ENCODE measurements around the gene C11orf65. TPM values are rescaled to one million over a fixed set of nuclear protein-coding genes. Genes with fewer than 3 reads are reported as not detected.
"Not testable (repeated sequence)": the region's sequence is repeated elsewhere in the genome, so short reads cannot be mapped to it uniquely, and the experiment has no call there.

Gene C11orf65
- total RNA-seq, 2 experiments from 2014 or later = 0.98 to 2.0 TPM

DNA sequence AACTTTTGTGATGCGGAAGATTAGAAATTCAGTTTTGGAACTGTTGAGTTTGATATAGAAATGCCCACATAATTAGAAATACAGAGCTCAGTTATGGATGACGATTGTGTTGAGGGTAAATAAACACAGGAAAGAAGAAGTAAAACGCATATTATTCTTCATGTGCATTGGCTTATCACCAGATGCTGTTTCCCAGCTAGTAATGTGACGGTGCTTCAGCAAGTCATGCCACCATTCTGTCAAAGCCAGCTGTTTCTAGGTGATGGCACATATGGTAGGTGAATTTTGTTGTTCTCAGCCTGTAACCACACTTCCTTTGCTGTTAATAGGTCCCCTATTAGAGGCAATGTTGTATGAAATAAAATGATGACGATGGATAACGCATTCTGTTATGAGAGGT, 68.9 kb downstream of the C11orf65 start:
- Histone ChIP-seq H3K4me2 (ENCODE audit: low read length) (no peak overlapping the region), H3K9me2 (ENCODE audit: insufficient read depth, low read length) (no peaks in the 10 kb centered on the region), H2AFZ (ENCODE audit: low read length) (no peak overlapping the region), H3K79me2 (ENCODE audit: insufficient read depth, low read depth, low read length) (no peaks in the 10 kb centered on the region), H3K4me1 (ENCODE audit: insufficient read depth, low read length, poor library complexity, severe bottlenecking) (no peaks in the 10 kb centered on the region), H3K4me3 (ENCODE audit: low read depth, low read length, poor library complexity, severe bottlenecking) (no peak overlapping the region), H3K27ac (ENCODE audit: low read depth, low read length, poor library complexity, severe bottlenecking) (no peak overlapping the region), H3K9me3 (ENCODE audit: low read length) (no peaks in the 10 kb centered on the region), H3K36me3 (ENCODE audit: insufficient read depth, low read length) (no peaks in the 10 kb centered on the region), H4K20me1 (ENCODE audit: insufficient read depth, low read length) (no peaks in the 10 kb centered on the region)
- no peak for TF ChIP-seq EZH2phosphoT487 (IDR thresholded peaks at IDR 0.05; ENCODE audit: borderline replicate concordance, low read depth, low read length)
- TF ChIP-seq, protein P1, sequence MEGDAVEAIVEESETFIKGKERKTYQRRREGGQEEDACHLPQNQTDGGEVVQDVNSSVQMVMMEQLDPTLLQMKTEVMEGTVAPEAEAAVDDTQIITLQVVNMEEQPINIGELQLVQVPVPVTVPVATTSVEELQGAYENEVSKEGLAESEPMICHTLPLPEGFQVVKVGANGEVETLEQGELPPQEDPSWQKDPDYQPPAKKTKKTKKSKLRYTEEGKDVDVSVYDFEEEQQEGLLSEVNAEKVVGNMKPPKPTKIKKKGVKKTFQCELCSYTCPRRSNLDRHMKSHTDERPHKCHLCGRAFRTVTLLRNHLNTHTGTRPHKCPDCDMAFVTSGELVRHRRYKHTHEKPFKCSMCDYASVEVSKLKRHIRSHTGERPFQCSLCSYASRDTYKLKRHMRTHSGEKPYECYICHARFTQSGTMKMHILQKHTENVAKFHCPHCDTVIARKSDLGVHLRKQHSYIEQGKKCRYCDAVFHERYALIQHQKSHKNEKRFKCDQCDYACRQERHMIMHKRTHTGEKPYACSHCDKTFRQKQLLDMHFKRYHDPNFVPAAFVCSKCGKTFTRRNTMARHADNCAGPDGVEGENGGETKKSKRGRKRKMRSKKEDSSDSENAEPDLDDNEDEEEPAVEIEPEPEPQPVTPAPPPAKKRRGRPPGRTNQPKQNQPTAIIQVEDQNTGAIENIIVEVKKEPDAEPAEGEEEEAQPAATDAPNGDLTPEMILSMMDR (conservative IDR thresholded peaks at IDR 0.05; ENCODE audit: low read length) = no peak
- intact Hi-C loops (cut with micrococcal nuclease; ENCODE audit: unreplicated experiment) = no loop called here
- no peak for DNase-seq (ENCODE audit: low spot score)
- ChIA-PET CTCF (ENCODE audit: unreplicated experiment) (no interaction called here), POLR2A (no interaction called here)
- BruUV-seq (replicated peaks) = no TSS peak

DNA sequence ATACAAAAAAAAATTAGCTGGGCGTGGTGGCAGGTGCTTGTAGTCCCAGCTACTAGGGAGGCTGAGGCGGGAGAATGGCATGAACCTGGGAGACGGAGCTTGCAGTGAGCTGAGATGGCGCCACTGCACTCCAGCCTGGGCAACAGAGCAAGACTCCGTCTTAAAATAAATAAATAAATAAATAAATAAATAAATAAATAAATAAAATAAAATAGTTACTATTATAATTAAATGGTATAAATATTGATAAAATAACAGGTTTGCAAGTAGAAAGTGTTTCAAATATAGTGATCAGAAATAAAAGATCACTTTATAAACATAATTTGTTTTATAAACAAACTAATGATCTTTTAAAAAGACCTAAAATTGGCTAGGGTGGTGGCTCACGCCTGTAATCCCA, 70.7 kb downstream of the C11orf65 start:
- intact Hi-C loops (cut with micrococcal nuclease; ENCODE audit: unreplicated experiment); H3K4me1 ChIP-seq (ENCODE audit: insufficient read depth, low read length, poor library complexity, severe bottlenecking); CTCF ChIA-PET (ENCODE audit: unreplicated experiment); H3K9me3 ChIP-seq (ENCODE audit: low read length); H3K27ac ChIP-seq (ENCODE audit: low read depth, low read length, poor library complexity, severe bottlenecking); H4K20me1 ChIP-seq (ENCODE audit: insufficient read depth, low read length); H3K36me3 ChIP-seq (ENCODE audit: insufficient read depth, low read length); H3K4me2 ChIP-seq (ENCODE audit: low read length); H3K4me3 ChIP-seq (ENCODE audit: low read depth, low read length, poor library complexity, severe bottlenecking); H3K9me2 ChIP-seq (ENCODE audit: insufficient read depth, low read length); BruUV-seq (replicated peaks); DNase-seq (ENCODE audit: low spot score); H2AFZ ChIP-seq (ENCODE audit: low read length); H3K79me2 ChIP-seq (ENCODE audit: insufficient read depth, low read depth, low read length): not testable (repeated sequence)
- POLR2A ChIA-PET = interaction anchor here (0.6 to 0.7 kb wide), 2 partner anchors 59 to 470 kb away, joined by 3 read pairs; no protein-coding TSS in a partner anchor

DNA sequence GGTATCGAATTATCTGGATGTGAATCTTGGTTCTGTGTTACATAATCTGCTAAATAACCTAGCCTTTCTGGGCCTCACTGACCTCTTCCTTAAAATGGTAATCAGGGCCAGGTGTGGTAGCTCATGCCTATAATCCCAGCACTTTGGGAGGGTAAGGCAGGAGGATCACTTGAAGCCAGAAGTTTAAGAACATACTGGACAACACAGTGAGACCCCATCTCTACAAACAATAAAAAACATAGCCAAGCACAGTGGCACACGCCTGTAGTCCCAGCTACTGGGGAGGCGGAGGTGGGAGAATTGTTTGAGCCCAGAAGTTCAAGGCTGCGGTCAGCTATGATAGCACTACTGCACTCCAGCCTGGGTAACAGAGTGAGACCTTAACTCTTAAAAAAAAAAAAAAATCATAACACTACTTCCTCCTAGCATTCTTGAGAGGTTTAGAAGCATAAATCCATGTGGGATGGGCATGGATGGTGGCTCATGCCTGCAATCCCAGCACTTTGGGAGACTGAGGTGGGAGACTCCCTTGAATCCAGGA, 72.5 kb downstream of the C11orf65 start:
- H3K27ac ChIP-seq (ENCODE audit: low read depth, low read length, poor library complexity, severe bottlenecking) = no peak overlapping the region
- no peak overlapping the region for H3K4me3 ChIP-seq (ENCODE audit: low read depth, low read length, poor library complexity, severe bottlenecking)
- no peaks in the 10 kb centered on the region for H3K36me3 ChIP-seq (ENCODE audit: insufficient read depth, low read length)
- no peaks in the 10 kb centered on the region for H3K79me2 ChIP-seq (ENCODE audit: insufficient read depth, low read depth, low read length)
- H4K20me1 ChIP-seq (ENCODE audit: insufficient read depth, low read length) = no peaks in the 10 kb centered on the region
- no peaks in the 10 kb centered on the region for H3K9me3 ChIP-seq (ENCODE audit: low read length)
- ChIA-PET POLR2A (interaction anchor here (0.7 kb wide), 3 partner anchors 9 to 1674 kb away, joined by 3 to 6 read pairs (median 4); no protein-coding TSS in a partner anchor), CTCF (ENCODE audit: unreplicated experiment) (no interaction called here)
- H3K4me1 ChIP-seq (ENCODE audit: insufficient read depth, low read length, poor library complexity, severe bottlenecking) = no peaks in the 10 kb centered on the region
- H3K4me2 ChIP-seq (ENCODE audit: low read length) = no peak overlapping the region
- TF ChIP-seq EZH2phosphoT487 (IDR thresholded peaks at IDR 0.05; ENCODE audit: borderline replicate concordance, low read depth, low read length) = no peak
- TF ChIP-seq, protein P1 (conservative IDR thresholded peaks at IDR 0.05; ENCODE audit: low read length) = no peak
- H3K9me2 ChIP-seq (ENCODE audit: insufficient read depth, low read length) = no peaks in the 10 kb centered on the region
- no peak overlapping the region for H2AFZ ChIP-seq (ENCODE audit: low read length)
- DNase-seq (ENCODE audit: low spot score) = no peak
- intact Hi-C loops (cut with micrococcal nuclease; ENCODE audit: unreplicated experiment) = no loop called here
- BruUV-seq (replicated peaks) = no TSS peak

Data from OCI-LY7 (cell line).